PC-3 (cell line): ENCODE measurements around the gene LINGO1. TPM values are rescaled to one million over a fixed set of nuclear protein-coding genes. Genes with fewer than 3 reads are reported as not detected.

Experiments
- ATAC-seq: fragments of 200-7000 bp; cut with Tn5 transposase; 2 replicates; pipeline ENCODE4 v1.9.1; 2020; ENCODE audit warnings: mild to moderate bottlenecking, moderate library complexity
- BruUV-seq: library from RNA; stranded (reverse); fragments of 400-500 nt; replicated peaks from 2 replicates; lab custom pipeline; 2021; lab: Mats Ljungman, UMichigan
- CTCF ChIA-PET: fragments of 300-600 bp; sonication (Branson Sonifier 250); formaldehyde crosslinking; loops from one replicate; lab custom pipeline; 2022; ENCODE audit warnings: antibody characterized with exemption; lab: Charles Lee
- POLR2A ChIA-PET: fragments of 300-600 bp; sonication (Branson Sonifier 250); formaldehyde crosslinking; loops from one replicate; lab custom pipeline; 2022; ENCODE audit warnings: antibody characterized with exemption; ENCODE audit not compliant: unreplicated experiment; lab: Charles Lee
- DNase-seq: peaks from one replicate; pipeline ENCODE4 v3.0.0-alpha.2; 2015
- H2AFZ ChIP-seq: fragments of 300-600 bp; sonication (generic); 2 replicates; pipeline ENCODE4 v1.6.0; 2016; ENCODE audit warnings: antibody characterized with exemption, low read length
- H3F3A ChIP-seq: fragments of 300-600 bp; sonication (generic); one replicate; pipeline ENCODE4 v1.6.0; 2017; ENCODE audit warnings: antibody characterized with exemption, low read length, control low read depth, mild to moderate bottlenecking; ENCODE audit not compliant: unreplicated experiment
- H3K27ac ChIP-seq: fragments of 300-600 bp; sonication (generic); 2 replicates; pipeline ENCODE4 v1.5.1; 2016; ENCODE audit warnings: mild to moderate bottlenecking, low read length
- H3K27me3 ChIP-seq: fragments of 300-600 bp; sonication (generic); 2 replicates; pipeline ENCODE4 v1.6.1; 2016; ENCODE audit warnings: low read length, mixed read lengths
- H3K36me3 ChIP-seq: fragments of 300-600 bp; sonication (generic); 2 replicates; pipeline ENCODE4 v1.6.1; 2016; ENCODE audit warnings: low read depth, mixed run types, low read length, mixed read lengths
- H3K4me1 ChIP-seq: fragments of 300-600 bp; sonication (generic); 2 replicates; pipeline ENCODE4 v1.5.1; 2016; ENCODE audit warnings: low read length; ENCODE audit not compliant: insufficient read depth
- H3K4me2 ChIP-seq: fragments of 300-600 bp; sonication (generic); 2 replicates; pipeline ENCODE4 v1.6.0; 2016; ENCODE audit warnings: low read length
- H3K4me3 ChIP-seq: fragments of 300-600 bp; sonication (generic); 2 replicates; pipeline ENCODE4 v1.5.1; 2016; ENCODE audit warnings: mild to moderate bottlenecking, low read length, mixed read lengths
- H3K79me2 ChIP-seq: fragments of 300-600 bp; sonication (generic); 2 replicates; pipeline ENCODE4 v1.6.1; 2017; ENCODE audit warnings: low read length, mixed read lengths
- H3K9ac ChIP-seq: fragments of 300-600 bp; sonication (generic); 2 replicates; pipeline ENCODE4 v1.6.0; 2016; ENCODE audit warnings: mild to moderate bottlenecking, low read length
- H3K9me2 ChIP-seq: fragments of 300-600 bp; sonication (generic); replicated peaks from 2 replicates; pipeline ENCODE4 v1.6.1; 2016; ENCODE audit warnings: mixed run types, low read length, mixed read lengths
- H3K9me3 ChIP-seq: fragments of 300-600 bp; sonication (generic); 2 replicates; pipeline ENCODE4 v1.6.1; 2016; ENCODE audit warnings: low read length, mixed read lengths
- H4K20me1 ChIP-seq: fragments of 300-600 bp; sonication (generic); 2 replicates; pipeline ENCODE4 v1.6.1; 2016; ENCODE audit warnings: low read length, mixed read lengths
- CTCF ChIP-seq: fragments of 300-600 bp; sonication (generic); conservative IDR thresholded peaks from 2 replicates; pipeline ENCODE4 v1.5.1; 2017; ENCODE audit warnings: antibody characterized with exemption, low read depth, mild to moderate bottlenecking, low read length
- EZH2 ChIP-seq: fragments of 300-600 bp; sonication (generic); IDR thresholded peaks from one replicate; pipeline ENCODE4 v1.6.1; 2017; ENCODE audit warnings: antibody characterized with exemption, mild to moderate bottlenecking, low read length; ENCODE audit not compliant: unreplicated experiment
- EZH2phosphoT487 ChIP-seq: fragments of 300-600 bp; sonication (generic); IDR thresholded peaks from 2 replicates; pipeline ENCODE4 v1.6.1; 2018; ENCODE audit warnings: mild to moderate bottlenecking, antibody characterized with exemption, low read length, borderline replicate concordance
- intact Hi-C: fragments of 100-400 bp; cut with micrococcal nuclease; formaldehyde crosslinking; loops from 2 replicates; pipeline ENCODE4 v1.9.0; 2023
- total RNA-seq: library from RNA; depleted of rRNA; stranded (reverse); fragments of >200 nt; gene quantifications from 2 replicates; pipeline ENCODE4 v1.2.3, GENCODE V29; 2014

LINGO1 gene
- total RNA-seq, 1 experiment from 2014 or later: not detected

- CTCF ChIA-PET: no interaction called here
- H2AFZ ChIP-seq: no peak overlapping the region
Measured at GRCh38 chr15:77607894-77608261, 24.8 kb downstream of the LINGO1 start.

GRCh38 chr15:77607111-77607893 lies 25.4 kb downstream of the LINGO1 start:
- H3K36me3 ChIP-seq: no peaks in the 10 kb centered on the region
- no peaks in the 10 kb centered on the region for H3K27me3 ChIP-seq
- H3K79me2 ChIP-seq: no peaks in the 10 kb centered on the region
- DNase-seq (no peak), ATAC-seq (no peak)
- intact Hi-C loops: no loop called here
- H3K9me3 ChIP-seq: no peaks in the 10 kb centered on the region
- POLR2A ChIA-PET: no interaction called here
- H2AFZ ChIP-seq: no peak overlapping the region
- no peak overlapping the region for H3K9ac ChIP-seq
- no peak overlapping the region for H3K4me3 ChIP-seq
- H3K4me1 ChIP-seq: peaks cover 5% of the 10 kb centered on the region; the same call in 1 of the 2 replicates
- H4K20me1 ChIP-seq: no peaks in the 10 kb centered on the region
- H3F3A ChIP-seq: no peaks in the 10 kb centered on the region
- CTCF ChIA-PET: no interaction called here
- H3K4me2 ChIP-seq: no peak overlapping the region
- BruUV-seq: no TSS peak
- TF ChIP-seq EZH2phosphoT487 (no peak), EZH2 (no peak), CTCF (no peak)
- H3K9me2 ChIP-seq: no peaks in the 10 kb centered on the region
- H3K27ac ChIP-seq: no peak overlapping the region

More at GRCh38 chr15:77607894-77608261, 24.8 kb downstream of the LINGO1 start:
- Histone ChIP-seq H3K4me1 (no peaks in the 10 kb centered on the region), H4K20me1 (no peaks in the 10 kb centered on the region), H3K4me2 (no peak overlapping the region), H3K9me3 (no peaks in the 10 kb centered on the region), H3K36me3 (no peaks in the 10 kb centered on the region), H3K9ac (no peak overlapping the region), H3K79me2 (no peaks in the 10 kb centered on the region), H3F3A (no peaks in the 10 kb centered on the region), H3K4me3 (no peak overlapping the region), H3K9me2 (no peaks in the 10 kb centered on the region), H3K27me3 (no peaks in the 10 kb centered on the region), H3K27ac (no peak overlapping the region)
- BruUV-seq: no TSS peak
- no peak for TF ChIP-seq CTCF
- no peak for TF ChIP-seq EZH2phosphoT487
- no peak for TF ChIP-seq EZH2
- POLR2A ChIA-PET: no interaction called here
- ATAC-seq (no peak), DNase-seq (no peak)
- intact Hi-C loops: no loop called here
